ENCODE data around the gene NPFFR1.
"Not testable (repeated sequence)": the region's sequence is repeated elsewhere in the genome, so short reads cannot be mapped to it uniquely, and the experiment has no call there.

The NPFFR1 gene

GRCh38 chr10:70266701-70267100 lies 17.1 kb downstream of the NPFFR1 start:
- Histone ChIP-seq H3K4me3 (ENCODE audit: insufficient read length, low read depth) (no peak overlapping the region), H3K9ac (ENCODE audit: insufficient read length, low read depth) (no peak overlapping the region), H3K9me3 (ENCODE audit: insufficient read depth, low read length) (no peaks in the 10 kb centered on the region), H3K27me3 (ENCODE audit: insufficient read depth, insufficient read length) (no peaks in the 10 kb centered on the region), H3K4me1 (ENCODE audit: insufficient read depth, insufficient read length) (no peaks in the 10 kb centered on the region), H3K36me3 (ENCODE audit: insufficient read depth, insufficient read length, low read length) (no peaks in the 10 kb centered on the region)
- no peak for TF ChIP-seq YY1 (IDR thresholded peaks at IDR 0.05; ENCODE audit: insufficient read depth, insufficient read length)
- no peak for TF ChIP-seq ZNF274 (IDR thresholded peaks at IDR 0.05; ENCODE audit: low read depth, low read length)
- no peak for TF ChIP-seq SUZ12 (IDR thresholded peaks at IDR 0.05; ENCODE audit: extremely low read depth, insufficient read depth, insufficient read length)
- DNase-seq (ENCODE audit: low read depth, low spot score), result no peak

GRCh38 chr10:70266056-70266455 lies 17.7 kb downstream of the NPFFR1 start:
- Histone ChIP-seq H3K9ac (ENCODE audit: insufficient read length, low read depth) (no peak overlapping the region), H3K4me1 (ENCODE audit: insufficient read depth, insufficient read length) (no peaks in the 10 kb centered on the region), H3K27me3 (ENCODE audit: insufficient read depth, insufficient read length) (no peaks in the 10 kb centered on the region), H3K36me3 (ENCODE audit: insufficient read depth, insufficient read length, low read length) (no peaks in the 10 kb centered on the region), H3K9me3 (ENCODE audit: insufficient read depth, low read length) (no peaks in the 10 kb centered on the region), H3K4me3 (ENCODE audit: insufficient read length, low read depth) (no peak overlapping the region)
- no peak for DNase-seq (ENCODE audit: low read depth, low spot score)
- TF ChIP-seq YY1 (IDR thresholded peaks at IDR 0.05; ENCODE audit: insufficient read depth, insufficient read length) (no peak), SUZ12 (IDR thresholded peaks at IDR 0.05; ENCODE audit: extremely low read depth, insufficient read depth, insufficient read length) (no peak), ZNF274 (IDR thresholded peaks at IDR 0.05; ENCODE audit: low read depth, low read length) (no peak)

DNA sequence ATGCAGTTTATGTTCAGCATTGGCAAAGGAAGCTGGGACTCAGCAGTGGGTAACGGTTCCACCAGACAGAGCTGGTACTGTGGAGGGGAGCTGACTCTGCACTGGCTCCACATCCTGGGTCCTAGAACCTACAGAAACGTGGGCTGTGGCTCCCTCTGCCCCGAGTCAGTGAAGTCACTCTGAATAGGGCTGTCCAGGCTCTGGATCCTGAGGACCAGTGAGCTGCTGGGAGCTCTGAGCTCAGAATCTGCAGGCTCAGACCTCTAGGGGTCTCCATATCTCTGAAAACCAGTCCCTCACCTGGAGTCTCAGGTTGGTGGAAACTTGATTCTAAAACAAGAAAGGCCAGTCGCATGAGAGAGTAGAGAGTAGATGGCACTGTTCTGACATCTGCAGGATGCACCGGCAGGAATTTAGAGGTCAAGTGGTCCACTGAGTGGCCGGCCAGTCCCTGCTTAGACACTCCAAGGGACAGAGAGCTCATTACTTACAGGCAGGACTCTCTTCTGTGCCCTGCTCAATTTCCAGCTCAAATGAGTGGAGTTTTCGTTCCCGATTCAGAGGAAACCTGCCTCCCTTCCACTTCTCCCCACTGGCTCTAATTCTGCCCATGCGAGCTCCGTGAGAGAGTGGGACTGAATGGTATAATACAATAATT lies 18.6 kb downstream of the NPFFR1 start:
- Histone ChIP-seq H3K27me3 (ENCODE audit: insufficient read depth, insufficient read length) (no peaks in the 10 kb centered on the region), H3K36me3 (ENCODE audit: insufficient read depth, insufficient read length, low read length) (no peaks in the 10 kb centered on the region), H3K4me3 (ENCODE audit: insufficient read length, low read depth) (no peak overlapping the region), H3K4me1 (ENCODE audit: insufficient read depth, insufficient read length) (no peaks in the 10 kb centered on the region), H3K9ac (ENCODE audit: insufficient read length, low read depth) (no peak overlapping the region), H3K9me3 (ENCODE audit: insufficient read depth, low read length) (no peaks in the 10 kb centered on the region)
- TF ChIP-seq ZNF274 (IDR thresholded peaks at IDR 0.05; ENCODE audit: low read depth, low read length) (no peak), YY1 (IDR thresholded peaks at IDR 0.05; ENCODE audit: insufficient read depth, insufficient read length) (no peak), SUZ12 (IDR thresholded peaks at IDR 0.05; ENCODE audit: extremely low read depth, insufficient read depth, insufficient read length) (no peak)
- no peak for DNase-seq (ENCODE audit: low read depth, low spot score)

GRCh38 chr10:70260734-70261133 lies 23.1 kb downstream of the NPFFR1 start:
- TF ChIP-seq SUZ12 (IDR thresholded peaks at IDR 0.05; ENCODE audit: extremely low read depth, insufficient read depth, insufficient read length) (no peak), ZNF274 (IDR thresholded peaks at IDR 0.05; ENCODE audit: low read depth, low read length) (no peak), YY1 (IDR thresholded peaks at IDR 0.05; ENCODE audit: insufficient read depth, insufficient read length) (no peak)
- H3K4me3 ChIP-seq (ENCODE audit: insufficient read length, low read depth), result no peak overlapping the region
- H3K36me3 ChIP-seq (ENCODE audit: insufficient read depth, insufficient read length, low read length), result no peaks in the 10 kb centered on the region
- no peaks in the 10 kb centered on the region for H3K27me3 ChIP-seq (ENCODE audit: insufficient read depth, insufficient read length)
- H3K9ac ChIP-seq (ENCODE audit: insufficient read length, low read depth), result no peak overlapping the region
- H3K4me1 ChIP-seq (ENCODE audit: insufficient read depth, insufficient read length), result no peaks in the 10 kb centered on the region
- no peaks in the 10 kb centered on the region for H3K9me3 ChIP-seq (ENCODE audit: insufficient read depth, low read length)
- no peak for DNase-seq (ENCODE audit: low read depth, low spot score)

- no peaks in the 10 kb centered on the region for H3K36me3 ChIP-seq (ENCODE audit: insufficient read depth, insufficient read length, low read length)
- DNase-seq (ENCODE audit: low read depth, low spot score), result no peak
- no peak overlapping the region for H3K4me3 ChIP-seq (ENCODE audit: insufficient read length, low read depth)
- H3K4me1 ChIP-seq (ENCODE audit: insufficient read depth, insufficient read length), result no peaks in the 10 kb centered on the region
- TF ChIP-seq SUZ12 (IDR thresholded peaks at IDR 0.05; ENCODE audit: extremely low read depth, insufficient read depth, insufficient read length), result no peak
- no peak for TF ChIP-seq YY1 (IDR thresholded peaks at IDR 0.05; ENCODE audit: insufficient read depth, insufficient read length)
- TF ChIP-seq ZNF274 (IDR thresholded peaks at IDR 0.05; ENCODE audit: low read depth, low read length), result no peak
- no peaks in the 10 kb centered on the region for H3K27me3 ChIP-seq (ENCODE audit: insufficient read depth, insufficient read length)
- H3K9me3 ChIP-seq (ENCODE audit: insufficient read depth, low read length), result no peaks in the 10 kb centered on the region
- H3K9ac ChIP-seq (ENCODE audit: insufficient read length, low read depth), result no peak overlapping the region
Observed at GRCh38 chr10:70260259-70260658, 23.5 kb downstream of the NPFFR1 start.

DNA sequence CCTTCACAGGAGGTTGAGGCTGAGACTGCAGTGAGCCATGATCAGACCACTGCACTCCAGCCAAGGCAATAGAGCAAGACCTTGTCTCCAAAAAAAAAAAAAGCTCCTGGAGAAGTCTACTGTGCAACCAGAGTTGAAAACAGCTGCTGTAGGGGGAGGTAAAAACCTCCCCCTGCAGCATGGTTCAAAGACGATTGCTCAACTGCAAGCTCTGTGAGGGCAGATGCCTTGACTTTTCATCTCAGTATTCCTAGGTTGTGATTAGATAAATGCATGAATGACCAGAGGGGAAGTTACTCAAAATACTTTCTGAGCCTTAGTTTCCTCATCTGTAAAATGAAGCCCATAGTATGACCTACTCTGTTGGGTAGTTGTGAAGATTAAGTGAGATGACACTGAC lies 25.6 kb downstream of the NPFFR1 start:
- Histone ChIP-seq H3K4me3 (ENCODE audit: insufficient read length, low read depth) (no peak overlapping the region), H3K27me3 (ENCODE audit: insufficient read depth, insufficient read length) (no peaks in the 10 kb centered on the region), H3K9ac (ENCODE audit: insufficient read length, low read depth) (no peak overlapping the region), H3K9me3 (ENCODE audit: insufficient read depth, low read length) (no peaks in the 10 kb centered on the region), H3K4me1 (ENCODE audit: insufficient read depth, insufficient read length) (peaks cover 3% of the 10 kb centered on the region), H3K36me3 (ENCODE audit: insufficient read depth, insufficient read length, low read length) (no peaks in the 10 kb centered on the region)
- TF ChIP-seq ZNF274 (IDR thresholded peaks at IDR 0.05; ENCODE audit: low read depth, low read length) (no peak), YY1 (IDR thresholded peaks at IDR 0.05; ENCODE audit: insufficient read depth, insufficient read length) (no peak), SUZ12 (IDR thresholded peaks at IDR 0.05; ENCODE audit: extremely low read depth, insufficient read depth, insufficient read length) (no peak)
- no peak for DNase-seq (ENCODE audit: low read depth, low spot score)

DNA sequence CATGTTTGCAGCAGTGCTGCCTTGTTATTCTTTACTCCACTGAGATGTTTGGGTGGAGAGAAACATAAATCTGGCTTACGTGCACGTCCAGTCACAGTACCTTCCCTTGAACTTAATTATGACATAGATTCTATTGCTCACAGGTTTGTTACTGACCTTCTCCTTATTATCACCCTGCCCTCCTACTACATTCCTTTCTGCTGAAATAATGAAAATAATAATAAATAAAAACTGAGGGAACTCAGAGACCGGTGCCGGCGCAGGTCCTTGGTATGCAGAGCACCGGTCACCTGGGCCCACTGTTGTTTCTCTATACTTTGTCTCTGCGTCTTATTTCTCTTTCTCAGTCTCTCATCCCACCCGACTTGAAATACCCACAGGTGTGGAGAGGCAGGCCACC lies 26.0 kb downstream of the NPFFR1 start:
- H3K4me1 ChIP-seq (ENCODE audit: insufficient read depth, insufficient read length); DNase-seq (ENCODE audit: low read depth, low spot score); H3K9me3 ChIP-seq (ENCODE audit: insufficient read depth, low read length); H3K4me3 ChIP-seq (ENCODE audit: insufficient read length, low read depth); H3K27me3 ChIP-seq (ENCODE audit: insufficient read depth, insufficient read length); H3K36me3 ChIP-seq (ENCODE audit: insufficient read depth, insufficient read length, low read length); H3K9ac ChIP-seq (ENCODE audit: insufficient read length, low read depth): not testable (repeated sequence)
